IPS DF 4.7 (cell line): Measurements from ENCODE around the gene ZNF653.
"Not testable (repeated sequence)": the region's sequence is repeated elsewhere in the genome, so short reads cannot be mapped to it uniquely, and the experiment has no call there.

Experiments used
- DNase-seq: peaks from one replicate; pipeline ENCODE4 v3.0.0-alpha.2; 2013; ENCODE audit warnings: low spot score; ENCODE audit errors: extremely low read depth

ZNF653 gene

DNA sequence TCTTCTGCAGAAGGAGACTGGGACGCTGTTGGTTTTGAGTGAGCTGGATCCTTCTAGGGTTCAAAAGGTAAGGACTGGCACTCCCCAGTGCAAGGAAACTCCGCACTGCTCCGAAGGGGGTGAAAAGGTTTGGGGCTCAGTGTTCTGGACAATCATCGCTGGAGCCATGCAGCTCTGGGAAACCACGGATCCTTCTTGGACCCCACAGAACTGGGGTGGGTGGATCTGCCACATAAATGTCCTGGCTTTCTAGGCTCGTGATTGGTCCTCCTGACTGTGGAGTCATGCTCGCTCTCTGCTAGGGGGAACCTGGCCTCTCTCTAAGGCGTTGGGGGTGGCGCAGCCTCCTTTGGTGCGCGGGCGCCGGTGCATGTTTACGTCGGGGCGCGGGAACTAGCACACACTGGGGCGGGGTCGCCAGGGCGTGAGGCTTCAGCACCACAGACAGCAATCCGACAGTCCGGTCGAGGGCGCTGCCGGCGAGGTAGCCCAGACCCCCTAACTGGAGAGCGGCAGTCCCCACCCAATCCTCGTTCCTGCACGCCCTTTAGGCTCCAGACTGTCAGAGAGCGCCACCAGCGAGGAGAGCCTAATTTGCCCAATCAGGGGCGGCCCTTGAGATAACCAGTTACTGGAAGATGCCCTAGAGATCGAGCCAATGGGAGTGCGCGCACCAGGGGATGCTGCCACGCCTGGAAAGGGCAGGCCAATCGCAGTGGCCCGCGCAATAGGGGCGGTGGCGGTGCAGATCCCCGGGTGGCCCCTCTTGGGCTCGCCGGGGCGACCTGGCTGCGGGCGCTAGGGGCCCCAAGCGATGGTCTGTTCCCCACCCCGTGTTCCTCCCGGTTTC, 23.9 kb downstream of the ZNF653 start:
- DNase-seq: no peak

DNA sequence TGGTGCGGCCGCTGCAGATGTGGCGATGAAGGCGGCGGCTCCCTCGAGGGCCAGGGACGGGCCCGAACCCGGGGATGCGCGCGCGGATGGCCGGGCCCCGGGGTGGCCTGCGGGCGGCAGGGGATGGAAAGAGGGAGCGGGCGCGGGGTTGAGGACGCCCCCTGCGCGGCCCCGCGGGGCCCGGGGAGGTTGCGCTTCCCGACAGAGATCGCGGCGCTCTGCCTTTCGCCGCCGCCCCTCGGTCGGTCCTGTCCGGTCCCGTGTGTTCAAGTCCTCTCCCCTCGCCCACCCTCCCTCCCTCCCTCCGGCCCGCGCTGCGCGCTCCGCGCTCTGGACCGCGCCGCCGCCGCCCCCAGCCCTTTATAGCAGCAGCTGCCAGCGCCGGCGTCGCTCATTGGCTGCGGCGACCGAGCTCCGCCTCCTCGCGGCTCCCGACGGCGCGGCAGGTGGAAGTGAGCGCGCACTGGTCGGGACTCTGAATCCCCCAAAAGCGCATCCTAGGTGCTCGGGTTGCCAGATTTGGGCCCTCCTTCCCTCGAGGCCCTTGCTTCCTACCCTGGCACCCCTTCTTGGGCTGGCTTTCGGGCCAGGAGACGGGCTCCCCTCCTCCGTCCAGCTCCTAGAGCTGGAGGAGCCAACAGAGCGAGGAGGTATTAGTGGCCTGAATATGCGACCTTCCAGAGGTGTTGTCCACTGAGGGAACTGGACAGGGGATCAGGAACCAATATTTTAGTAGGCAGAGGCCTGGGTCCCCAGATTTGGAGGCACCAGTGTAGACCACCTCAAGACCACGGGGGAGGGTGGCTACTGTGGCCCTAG, 24.7 kb downstream of the ZNF653 start, which contains the start of gene ELAVL3:
Gene ELAVL3, minus strand, starts transcription at position 332 of the 819 bp plus-strand sequence. CDS start 438 bp downstream, outside the sequence.
- DNase-seq: no peak

DNA sequence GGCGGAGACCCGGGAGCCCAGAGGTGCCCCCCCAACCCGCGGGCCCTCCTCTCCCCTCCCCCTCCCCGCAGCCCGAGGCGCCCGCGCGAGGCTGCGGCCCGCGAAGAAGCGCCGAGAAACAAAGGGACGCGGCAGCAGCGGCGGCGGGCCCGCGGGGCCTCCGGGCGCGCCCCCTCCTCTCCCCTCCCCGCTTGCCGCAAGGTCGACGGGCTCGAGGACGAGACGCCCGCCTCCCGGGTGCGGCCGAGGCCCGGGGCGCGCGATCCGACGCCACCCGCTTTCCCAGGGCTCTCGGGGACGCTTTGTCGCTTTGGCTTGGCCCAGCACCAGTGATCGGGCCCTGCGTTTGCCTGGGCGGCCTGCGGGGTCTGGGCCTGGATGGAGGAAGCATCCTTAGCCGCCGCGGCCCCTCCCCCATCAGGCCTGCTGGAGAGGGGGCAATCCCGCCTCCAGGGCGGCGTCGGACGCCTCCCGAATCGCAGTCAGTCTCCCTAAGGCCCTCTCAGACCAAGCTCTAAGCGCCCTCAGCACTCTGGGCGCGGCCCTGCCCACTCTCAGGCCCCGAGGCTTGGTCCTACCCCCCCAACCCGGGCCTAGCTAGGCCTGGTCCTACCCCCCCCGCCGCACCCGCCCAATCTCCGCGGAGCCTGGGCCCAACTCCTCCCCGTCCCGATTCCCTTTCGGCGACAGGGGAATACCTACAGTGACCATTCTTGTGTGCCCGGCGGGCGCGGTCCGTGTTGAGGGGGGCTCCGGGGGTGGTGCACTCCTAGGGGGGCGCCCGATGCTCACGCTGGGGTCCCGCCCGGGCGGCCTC, 25.5 kb downstream of the ZNF653 start:
- no peak for DNase-seq

DNA sequence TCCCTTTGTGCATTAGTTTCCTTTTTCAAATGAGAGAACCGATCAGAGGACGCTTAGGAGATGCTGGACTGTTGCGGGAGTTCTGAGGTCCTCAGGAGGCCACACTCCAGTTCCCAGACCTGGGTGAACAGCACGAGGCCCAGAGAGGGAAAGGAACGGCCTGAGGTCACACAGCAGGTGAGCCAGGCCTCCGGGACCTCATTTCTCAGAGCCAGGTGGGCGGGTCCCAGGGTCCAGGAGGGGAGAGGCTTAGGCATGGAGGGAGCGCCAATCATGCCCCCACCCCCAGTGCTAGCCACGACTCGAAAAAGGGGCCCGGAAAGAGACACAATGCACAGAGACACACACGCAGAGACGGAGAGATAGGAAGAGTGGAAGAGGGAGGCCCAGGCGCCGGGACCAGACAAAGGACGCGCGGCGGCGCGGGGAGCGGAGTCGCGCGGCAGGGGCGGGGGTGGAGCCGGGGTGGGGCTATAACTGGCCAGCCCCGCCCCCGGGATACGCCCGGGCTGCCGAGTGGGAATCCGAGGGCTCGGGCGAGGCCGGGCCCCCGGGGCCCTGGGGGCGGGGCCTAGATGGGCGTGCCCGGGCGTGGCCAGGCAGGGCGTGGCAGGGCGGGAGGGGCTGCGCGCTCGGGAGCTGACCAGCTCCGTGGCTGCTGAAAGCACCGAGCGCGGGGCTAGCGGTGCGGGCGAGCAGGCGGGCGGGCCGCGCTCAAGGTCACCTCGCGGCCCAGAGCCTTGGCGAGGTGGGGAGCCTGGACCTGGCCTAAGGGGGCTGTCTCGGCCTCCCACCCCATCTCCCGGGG, 26.3 kb downstream of the ZNF653 start:
- DNase-seq: no peak

GRCh38 chr19:11478167-11479089, 27.2 kb downstream of the ZNF653 start:
- no peak for DNase-seq

- DNase-seq: no peak
These were observed 29.8 kb downstream of the ZNF653 start for GRCh38 chr19:11475861-11476260.

DNA sequence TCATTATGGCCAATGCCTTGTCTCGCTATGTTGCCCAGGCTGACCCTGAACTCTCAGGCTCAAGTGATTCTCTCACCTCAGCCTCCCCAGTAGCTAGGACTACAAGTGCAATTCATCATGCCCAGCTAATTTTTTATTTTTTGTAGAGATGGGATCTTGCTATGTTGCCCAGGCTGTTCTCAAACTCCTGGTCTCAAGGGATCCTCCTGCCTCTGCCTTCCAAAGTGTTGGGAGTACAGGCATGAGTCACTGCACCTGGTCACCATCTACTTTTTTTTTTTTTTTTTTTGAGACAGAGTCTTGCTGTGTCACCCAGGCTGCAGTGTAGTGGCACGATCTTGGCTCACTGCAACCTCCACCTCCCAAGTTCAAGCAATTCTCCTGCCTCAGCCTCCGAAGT, 30.3 kb downstream of the ZNF653 start:
- not testable (repeated sequence) for DNase-seq

- no peak for DNase-seq
These were observed 31.9 kb downstream of the ZNF653 start for GRCh38 chr19:11473725-11474124.

DNA sequence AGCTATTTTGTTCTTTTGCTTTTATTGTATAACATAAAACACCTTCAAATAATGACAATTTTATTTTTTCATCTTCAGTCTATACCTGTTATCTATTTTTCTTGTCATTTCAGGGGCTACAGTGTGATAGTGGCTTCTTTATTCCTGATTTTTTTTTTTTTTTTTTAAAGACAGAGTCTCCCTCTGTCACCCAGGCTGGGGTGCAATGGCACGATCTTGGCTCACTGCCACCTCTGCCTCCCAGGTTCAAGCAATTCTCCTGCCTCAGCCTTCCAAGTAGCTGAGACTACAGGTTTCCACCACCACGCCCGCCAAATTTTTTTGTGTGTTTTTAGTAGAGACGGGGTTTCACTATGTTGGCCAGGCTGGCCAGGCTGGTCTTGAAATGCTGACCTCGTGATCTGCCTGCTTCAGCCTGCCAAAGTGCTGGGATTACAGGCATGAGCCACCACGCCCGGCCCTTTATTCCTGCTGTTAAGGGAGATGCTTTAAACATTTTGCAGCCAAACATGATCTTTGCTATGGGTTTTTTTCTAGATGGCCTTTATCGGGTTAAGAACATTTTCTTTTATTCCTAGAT, 37.3 kb downstream of the ZNF653 start:
- not testable (repeated sequence) for DNase-seq

- no peak for DNase-seq
These were observed 40.0 kb downstream of the ZNF653 start for GRCh38 chr19:11465600-11465999.

- no peak for DNase-seq
These were observed 41.0 kb downstream of the ZNF653 start for GRCh38 chr19:11464333-11465265.

DNA sequence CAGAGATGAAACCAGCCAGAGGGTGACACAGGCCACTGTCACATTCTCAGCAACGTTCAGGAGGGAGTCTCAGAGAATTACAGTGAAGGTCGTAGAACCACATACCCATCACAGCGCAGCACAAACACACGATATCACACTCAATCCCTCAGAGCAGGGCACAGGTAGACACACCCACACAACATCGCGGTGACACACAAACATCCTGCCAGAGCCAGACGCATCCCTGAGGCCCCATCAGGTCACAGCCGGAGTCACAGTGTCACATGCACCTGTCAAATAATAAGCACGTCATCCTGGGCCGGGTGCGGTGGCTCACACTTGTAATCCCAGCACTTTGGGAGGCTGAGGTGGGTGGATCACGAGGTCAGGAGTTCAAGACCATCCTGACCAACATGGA, 42.2 kb downstream of the ZNF653 start:
- no peak for DNase-seq

- DNase-seq: no peak
These were observed 44.2 kb downstream of the ZNF653 start for GRCh38 chr19:11461453-11461852.

DNA sequence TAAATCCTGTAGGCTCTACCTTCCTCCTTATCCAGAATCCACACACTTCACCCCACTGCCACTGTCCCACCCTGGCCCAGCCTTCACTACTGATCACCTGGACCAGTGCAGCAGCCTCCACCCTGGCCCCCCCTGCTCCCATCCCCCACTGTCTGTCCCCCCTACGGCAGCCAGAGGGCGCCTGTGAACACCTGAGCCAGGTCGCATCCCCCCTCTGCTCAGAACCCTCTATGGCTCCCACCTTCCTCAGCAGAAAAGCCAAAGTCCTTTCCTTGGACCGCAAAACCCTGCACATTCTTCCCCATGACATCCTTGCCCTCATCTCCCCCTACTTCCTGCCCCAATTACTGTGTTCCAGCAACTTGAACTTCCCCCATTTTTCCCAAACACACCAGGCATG, 45.4 kb downstream of the ZNF653 start:
- no peak for DNase-seq

DNA sequence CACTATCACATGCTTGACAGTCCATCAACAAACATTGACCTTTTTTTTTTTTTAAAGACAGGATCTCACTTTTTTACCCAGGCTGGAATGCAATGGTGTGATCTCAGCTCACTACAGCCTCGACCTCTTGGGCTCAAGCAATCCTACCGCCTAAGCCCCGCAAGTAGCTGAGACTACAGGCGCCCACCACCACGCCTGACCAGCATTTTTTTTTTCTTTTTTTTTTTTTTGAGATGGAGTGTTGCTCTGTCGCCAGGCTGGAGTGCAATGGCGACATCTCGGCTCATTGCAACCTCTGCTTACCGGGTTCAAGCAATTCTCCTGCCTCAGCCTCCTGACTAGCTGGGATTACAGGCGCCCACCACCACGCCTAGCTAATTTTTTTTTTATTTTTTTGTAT, 46.7 kb downstream of the ZNF653 start:
- not testable (repeated sequence) for DNase-seq

- no peak for DNase-seq
These were observed 47.3 kb downstream of the ZNF653 start for GRCh38 chr19:11458236-11458900.

GRCh38 chr19:11457831-11458230, 47.8 kb downstream of the ZNF653 start:
- DNase-seq: no peak

GRCh38 chr19:11457115-11457514, 48.5 kb downstream of the ZNF653 start:
- DNase-seq: no peak
